Mucosa of rectum (tissue), 2 donors: ENCODE measurements around the gene ZFAND2B.

ENCODE experiments used
- H3K27ac ChIP-seq, 2 donors: one replicate each; pipeline ENCODE4 v1.7.0; 2013; ENCODE audit warnings: inconsistent platforms in 2 of 2, low read depth in 2 of 2, low read length in 2 of 2
- H3K27me3 ChIP-seq, 2 donors: one replicate each; pipeline ENCODE4 v1.7.0; 2013; ENCODE audit warnings: low read length in 2 of 2; ENCODE audit not compliant: control insufficient read depth in 2 of 2, insufficient read depth in 2 of 2
- H3K36me3 ChIP-seq, 2 donors: one replicate each; pipeline ENCODE4 v1.7.0; 2013; ENCODE audit warnings: low read length in 2 of 2; ENCODE audit not compliant: control insufficient read depth in 2 of 2, insufficient read depth in 2 of 2
- H3K4me1 ChIP-seq, 2 donors: one replicate each; pipeline ENCODE4 v1.7.0; 2013; ENCODE audit warnings: low read length in 2 of 2, mild to moderate bottlenecking in 1 of 2; ENCODE audit not compliant: control insufficient read depth in 2 of 2, insufficient read depth in 2 of 2
- H3K4me3 ChIP-seq, 2 donors: one replicate each; pipeline ENCODE4 v1.7.0; 2013; ENCODE audit warnings: low read length in 2 of 2
- H3K9ac ChIP-seq, 2 donors: one replicate each; pipeline ENCODE4 v1.7.0; 2013; ENCODE audit warnings: low read length in 2 of 2, low read depth in 1 of 2, mild to moderate bottlenecking in 1 of 2
- H3K9me3 ChIP-seq, 2 donors: one replicate each; pipeline ENCODE4 v1.7.0; 2013; ENCODE audit warnings: low read length in 2 of 2; ENCODE audit not compliant: control insufficient read depth in 2 of 2
- donor health status: healthy.
- donor health status: Normal muscosa, but diverticular disease.

Gene ZFAND2B

GRCh38 chr2:219214141-219214540 lies 7.6 kb downstream of the ZFAND2B start:
- no peak overlapping the region for H3K27ac ChIP-seq
- H3K4me1 ChIP-seq, result peaks cover 18 to 20% of the 10 kb centered on the region in 2 donors
- H3K9me3 ChIP-seq, result no peaks in the 10 kb centered on the region
- H3K4me3 ChIP-seq, result no peak overlapping the region
- H3K36me3 ChIP-seq, result peaks cover 19 to 24% of the 10 kb centered on the region in 2 donors
- H3K27me3 ChIP-seq, result no peaks in the 10 kb centered on the region
- H3K9ac ChIP-seq, result no peak overlapping the region

DNA sequence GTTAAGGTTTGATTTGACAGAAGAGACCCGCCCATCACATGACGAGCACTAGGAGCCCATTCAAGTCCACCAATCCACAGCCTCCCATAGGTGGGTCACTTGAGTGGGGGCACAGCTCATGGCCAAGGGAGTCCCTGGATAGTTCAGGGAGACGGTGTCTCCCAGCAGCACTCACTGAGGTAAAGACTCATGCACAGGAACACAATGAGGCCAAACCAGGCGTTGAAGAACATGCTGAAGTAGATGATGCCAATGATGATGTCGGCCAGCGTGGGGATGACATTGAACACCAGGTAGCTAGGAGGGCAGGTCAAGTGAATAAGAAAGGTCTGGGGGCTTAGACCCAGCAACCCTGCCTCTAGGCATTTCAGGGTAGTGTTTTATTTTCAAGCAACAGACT lies 8.2 kb downstream of the ZFAND2B start:
- H3K4me1 ChIP-seq, result peaks cover 25 to 26% of the 10 kb centered on the region in 2 donors
- H3K4me3 ChIP-seq, result no peak overlapping the region
- H3K9me3 ChIP-seq, result no peaks in the 10 kb centered on the region
- H3K9ac ChIP-seq, result no peak overlapping the region
- no peaks in the 10 kb centered on the region for H3K27me3 ChIP-seq
- peaks cover 12 to 25% of the 10 kb centered on the region in 2 donors for H3K36me3 ChIP-seq
- no peak overlapping the region for H3K27ac ChIP-seq

DNA sequence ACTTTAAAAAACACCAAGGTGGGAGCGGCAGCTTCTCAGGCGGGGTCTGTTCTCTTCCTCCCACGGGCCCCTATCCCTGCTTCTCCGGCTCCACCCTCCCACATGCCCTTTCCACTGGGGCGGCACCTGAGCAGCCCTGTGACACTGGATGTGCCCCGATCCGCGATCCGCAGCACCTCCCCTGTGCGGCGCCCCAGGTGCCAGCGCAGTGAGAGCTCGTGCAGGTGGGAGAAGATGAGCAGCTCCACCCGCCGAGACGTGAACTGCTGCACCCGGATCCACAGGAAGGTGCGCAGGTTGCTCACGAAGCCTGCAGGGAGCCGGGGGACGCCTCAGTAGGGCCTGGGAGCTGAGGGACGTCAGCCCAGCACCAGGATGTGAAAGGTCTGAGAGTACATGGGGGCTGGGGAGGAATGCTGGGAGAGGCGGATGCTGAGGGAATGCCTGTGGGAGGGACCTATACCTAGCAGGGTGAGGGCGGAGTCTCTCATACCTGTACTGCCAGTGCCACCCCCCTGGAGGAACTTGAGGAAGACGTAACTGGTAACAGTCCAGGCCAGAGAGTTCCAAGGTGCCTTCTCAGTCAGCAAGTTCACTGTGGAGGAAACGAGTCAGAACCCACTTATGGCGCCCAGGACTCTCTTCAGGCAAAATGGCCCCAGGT lies 9.4 kb downstream of the ZFAND2B start:
- H3K27ac ChIP-seq, result no peak overlapping the region
- H3K36me3 ChIP-seq, result peaks cover 21 to 26% of the 10 kb centered on the region in 2 donors
- peaks cover 25 to 27% of the 10 kb centered on the region in 2 donors for H3K4me1 ChIP-seq
- H3K9ac ChIP-seq, result no peak overlapping the region
- no peak overlapping the region for H3K4me3 ChIP-seq
- H3K27me3 ChIP-seq, result no peaks in the 10 kb centered on the region
- no peaks in the 10 kb centered on the region for H3K9me3 ChIP-seq

- Histone ChIP-seq H3K36me3 (peaks cover 26% of the 10 kb centered on the region in 2 donors), H3K9me3 (no peaks in the 10 kb centered on the region), H3K9ac (no peak overlapping the region), H3K27ac (no peak overlapping the region), H3K27me3 (no peaks in the 10 kb centered on the region), H3K4me3 (no peak overlapping the region), H3K4me1 (peaks cover 25 to 27% of the 10 kb centered on the region in 2 donors)
These were observed 9.9 kb downstream of the ZFAND2B start for GRCh38 chr2:219216535-219216915.

DNA sequence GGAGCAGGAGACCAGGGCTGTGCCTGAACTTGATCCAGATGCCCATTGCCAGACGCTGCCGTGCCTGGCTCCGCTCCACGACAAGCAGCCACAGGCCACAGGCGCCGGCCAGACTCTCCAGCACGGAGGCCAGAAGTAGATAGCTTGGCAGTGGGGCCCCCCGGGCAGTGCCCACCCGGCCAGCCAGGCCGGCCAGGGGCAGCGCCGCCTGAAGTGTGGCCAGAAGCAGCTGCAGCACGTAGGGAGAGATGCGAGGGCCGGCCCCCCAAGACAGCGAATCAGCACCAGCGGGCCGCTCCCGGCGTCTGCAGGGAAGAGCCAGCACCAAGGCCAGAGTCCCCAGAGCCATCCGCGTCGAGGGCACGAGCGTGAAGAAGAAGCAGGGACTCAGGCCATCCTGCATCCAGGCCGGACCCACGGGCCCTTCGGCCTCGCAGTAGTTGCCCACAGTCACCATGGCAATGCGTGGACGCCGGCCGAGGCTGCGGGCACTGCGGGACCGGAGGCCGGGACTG lies 11.7 kb downstream of the ZFAND2B start:
- Histone ChIP-seq H3K9me3 (no peaks in the 10 kb centered on the region), H3K4me3 (peak overlapping the region; percentile 71 to 74), H3K27me3 (no peaks in the 10 kb centered on the region), H3K36me3 (peaks cover 34 to 38% of the 10 kb centered on the region in 2 donors), H3K9ac (peak overlapping the region; percentile 56 to 68), H3K4me1 (peaks cover 25 to 27% of the 10 kb centered on the region in 2 donors), H3K27ac (peak overlapping the region; percentile 87 to 90)

- peak within 1 kb of the TSS; percentile 87 to 90 for H3K27ac ChIP-seq
- H3K4me1 ChIP-seq, result peaks cover 25 to 27% of the 10 kb centered on the region in 2 donors
- peaks cover 39 to 44% of the 10 kb centered on the region in 2 donors for H3K36me3 ChIP-seq
- H3K4me3 ChIP-seq, result peak within 1 kb of the TSS; percentile 71 to 74
- H3K9me3 ChIP-seq, result no peaks in the 10 kb centered on the region
- no peaks in the 10 kb centered on the region for H3K27me3 ChIP-seq
- H3K9ac ChIP-seq, result peak within 1 kb of the TSS; percentile 56 to 68
These were observed 12.4 kb downstream of the ZFAND2B start, which contains the start of gene ABCB6 for GRCh38 chr2:219218732-219219701. Gene ABCB6 (minus strand): TSS chr2:219218958. CDS start chr2:219218673, 285 bp downstream.

DNA sequence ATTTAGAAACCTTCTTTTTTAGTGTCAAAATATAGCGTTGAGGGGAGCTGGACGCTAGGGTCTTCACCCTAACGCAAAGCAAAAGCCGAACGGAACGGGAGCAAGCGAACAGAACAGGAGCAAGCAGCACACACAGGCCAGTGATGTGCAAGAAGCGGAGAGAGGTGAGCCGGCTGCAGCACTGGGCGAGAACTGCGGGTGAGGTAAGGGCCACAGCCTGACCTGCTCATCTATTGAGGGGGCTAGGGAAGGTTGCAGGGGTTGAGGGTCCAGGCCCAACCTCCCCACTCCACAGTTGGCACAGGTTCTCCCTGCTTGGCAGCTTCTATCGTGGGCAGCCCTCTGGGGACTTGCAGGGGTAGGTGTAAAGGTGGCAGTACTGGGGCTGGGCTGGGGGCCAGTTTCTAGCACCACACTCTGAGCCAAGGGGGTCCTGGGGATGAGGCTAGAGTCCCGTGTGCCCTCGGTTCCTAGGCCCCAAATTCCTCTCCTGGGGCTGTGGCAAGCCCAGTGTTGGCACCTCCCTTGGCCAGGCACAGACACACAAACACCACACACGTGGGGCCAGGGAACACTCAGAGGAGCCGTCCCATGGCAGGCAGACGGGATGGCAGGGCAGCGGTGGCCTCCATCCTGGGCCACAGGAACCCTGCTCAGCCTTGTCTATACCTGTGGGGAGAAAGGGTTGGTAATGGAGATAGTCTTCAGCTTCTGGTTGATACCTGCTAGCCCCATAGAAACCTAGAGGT lies 13.4 kb downstream of the ZFAND2B start:
- H3K4me1 ChIP-seq, result peaks cover 25 to 27% of the 10 kb centered on the region in 2 donors
- no peaks in the 10 kb centered on the region for H3K9me3 ChIP-seq
- H3K27ac ChIP-seq, result no peak overlapping the region
- H3K4me3 ChIP-seq, result no peak overlapping the region
- peaks cover 45 to 49% of the 10 kb centered on the region in 2 donors for H3K36me3 ChIP-seq
- no peaks in the 10 kb centered on the region for H3K27me3 ChIP-seq
- peak overlapping the region in 1 of 2 donors; percentile 68 for H3K9ac ChIP-seq

DNA sequence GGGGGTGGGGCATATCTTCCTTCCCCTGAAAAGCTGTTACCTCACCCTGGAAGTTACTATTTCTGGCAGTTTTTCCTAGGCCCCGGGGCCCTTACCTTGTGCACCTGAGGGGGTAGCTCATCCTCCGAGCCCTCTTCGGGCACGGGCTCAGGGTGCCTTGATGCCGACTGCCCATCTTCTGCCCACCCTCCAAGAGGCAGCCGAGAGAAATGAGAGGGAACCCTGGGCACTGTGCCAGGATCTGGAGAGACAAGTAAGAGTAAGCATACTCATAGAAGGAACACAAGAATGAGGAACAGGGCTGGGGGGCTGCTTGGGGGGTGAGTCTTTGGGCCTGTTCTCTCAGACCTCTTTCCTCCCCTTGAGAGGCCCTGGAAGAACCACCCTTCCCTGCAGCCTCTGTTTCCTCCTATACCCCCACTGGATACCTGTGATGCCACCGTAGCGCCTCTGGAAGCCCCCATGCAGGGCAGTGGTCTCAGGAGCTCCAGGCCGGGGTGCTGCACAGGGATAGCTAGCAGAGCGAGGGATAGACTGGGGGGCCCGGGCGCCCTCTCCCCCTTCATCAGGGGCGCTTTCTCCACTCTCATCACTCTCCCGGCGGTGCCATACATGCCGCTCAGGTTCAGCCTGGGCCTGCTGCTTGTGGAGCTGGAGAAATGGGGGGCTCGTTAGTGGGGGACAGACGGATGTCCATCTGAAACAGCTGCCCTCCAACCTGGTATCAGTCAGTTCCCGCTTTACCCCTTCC lies 14.2 kb downstream of the ZFAND2B start:
- Histone ChIP-seq H3K4me1 (peaks cover 25 to 27% of the 10 kb centered on the region in 2 donors), H3K9ac (no peak overlapping the region), H3K4me3 (no peak overlapping the region), H3K27ac (no peak overlapping the region), H3K9me3 (no peaks in the 10 kb centered on the region), H3K36me3 (peaks cover 53 to 58% of the 10 kb centered on the region in 2 donors), H3K27me3 (no peaks in the 10 kb centered on the region)

DNA sequence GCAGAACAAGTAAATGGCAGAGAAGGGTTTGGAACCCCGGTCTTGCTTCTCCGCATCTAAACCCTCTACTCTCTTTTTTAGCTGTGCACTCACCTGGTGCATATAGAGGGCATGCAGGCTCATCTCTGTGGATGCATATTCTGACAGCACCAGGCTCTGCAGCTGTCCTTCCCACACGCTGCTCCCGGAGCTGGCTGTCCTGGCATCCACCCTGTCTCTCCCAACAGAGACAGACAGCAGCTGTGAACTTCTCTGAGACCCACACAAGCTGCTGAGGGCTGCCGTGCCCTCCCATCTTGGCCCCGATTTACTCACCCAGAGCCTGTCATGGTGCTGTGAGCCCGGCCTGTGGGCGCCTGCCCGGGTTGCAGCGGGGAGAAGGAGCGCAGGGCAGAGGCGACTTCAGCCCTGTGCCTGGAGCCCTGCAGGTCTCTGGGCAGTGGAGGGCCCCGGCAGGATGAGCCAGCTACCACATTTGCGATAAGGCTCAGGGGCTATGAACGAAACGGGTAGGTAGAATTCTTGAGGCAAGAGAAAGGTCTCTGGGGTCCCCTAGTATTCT lies 15.5 kb downstream of the ZFAND2B start:
- Histone ChIP-seq H3K9ac (no peak overlapping the region), H3K27ac (no peak overlapping the region), H3K4me3 (no peak overlapping the region), H3K9me3 (no peaks in the 10 kb centered on the region), H3K4me1 (peaks cover 25 to 27% of the 10 kb centered on the region in 2 donors), H3K36me3 (peaks cover 54 to 63% of the 10 kb centered on the region in 2 donors), H3K27me3 (no peaks in the 10 kb centered on the region)
